NCI-H82 (cell line): Measurements from ENCODE around the gene MFNG.

Source experiments
- DNase-seq: peaks from one replicate; lab custom pipeline; 2025; lab: John Stamatoyannopoulos, UW

The MFNG gene

GRCh38 chr22:37493979-37494378, 7.8 kb upstream of the MFNG start:
- no peak for DNase-seq

- peak; percentile 75 for DNase-seq
Observed at GRCh38 chr22:37492428-37493344, 6.5 kb upstream of the MFNG start.

GRCh38 chr22:37491559-37492427, 5.6 kb upstream of the MFNG start:
- no peak for DNase-seq

GRCh38 chr22:37491106-37491505, 4.9 kb upstream of the MFNG start:
- DNase-seq: no peak

GRCh38 chr22:37489983-37490382, 3.8 kb upstream of the MFNG start:
- no peak for DNase-seq

GRCh38 chr22:37488337-37489135, 2.4 kb upstream of the MFNG start:
- no peak for DNase-seq

- no peak for DNase-seq
Observed at GRCh38 chr22:37487571-37487970, 1.4 kb upstream of the MFNG start.

- no peak for DNase-seq
Observed at GRCh38 chr22:37487129-37487528, 945 bp upstream of the MFNG start.

GRCh38 chr22:37485395-37486223, 575 bp downstream of the MFNG start:
- no peak for DNase-seq

- peak; percentile 32 for DNase-seq
Observed at GRCh38 chr22:37484480-37485394, 1.4 kb downstream of the MFNG start.

- DNase-seq: no peak
Observed at GRCh38 chr22:37483050-37483449, 3.1 kb downstream of the MFNG start.

GRCh38 chr22:37482244-37482643, 3.9 kb downstream of the MFNG start:
- DNase-seq: no peak

- DNase-seq: no peak
Observed at GRCh38 chr22:37481347-37481907, 4.8 kb downstream of the MFNG start.

GRCh38 chr22:37480387-37481346, 5.5 kb downstream of the MFNG start:
- DNase-seq: no peak

- DNase-seq: no peak
Observed at GRCh38 chr22:37479196-37479595, 7.0 kb downstream of the MFNG start.

- DNase-seq: no peak
Observed at GRCh38 chr22:37476389-37477329, 9.5 kb downstream of the MFNG start.

GRCh38 chr22:37474447-37475090, 11.6 kb downstream of the MFNG start:
- no peak for DNase-seq
